ENCODE measurements around the gene ZFPM1.

Gene ZFPM1

DNA sequence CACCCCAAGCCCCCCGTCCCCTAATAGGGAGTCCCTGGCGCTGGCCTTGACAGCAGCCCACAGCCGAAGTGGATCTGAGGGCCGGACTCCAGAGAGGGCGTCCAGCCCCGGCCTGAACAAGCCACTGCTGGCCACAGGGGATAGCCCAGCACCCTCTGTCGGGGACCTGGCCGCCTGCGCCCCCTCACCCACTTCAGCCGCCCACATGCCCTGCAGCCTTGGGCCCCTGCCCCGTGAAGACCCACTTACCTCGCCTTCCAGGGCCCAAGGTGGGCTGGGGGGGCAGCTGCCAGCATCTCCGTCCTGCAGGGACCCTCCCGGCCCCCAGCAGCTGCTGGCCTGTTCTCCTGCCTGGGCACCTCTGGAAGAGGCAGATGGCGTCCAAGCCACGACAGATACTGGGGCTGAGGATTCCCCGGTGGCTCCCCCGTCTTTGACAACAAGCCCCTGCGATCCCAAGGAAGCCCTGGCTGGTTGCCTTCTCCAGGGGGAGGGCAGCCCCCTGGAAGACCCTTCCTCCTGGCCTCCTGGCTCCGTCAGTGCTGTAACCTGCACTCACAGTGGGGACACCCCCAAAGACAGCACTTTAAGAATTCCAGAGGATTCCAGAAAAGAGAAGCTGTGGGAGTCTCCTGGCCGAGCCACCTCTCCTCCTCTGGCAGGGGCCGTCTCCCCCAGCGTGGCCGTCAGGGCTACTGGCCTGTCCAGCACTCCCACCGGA, 19.3 kb upstream of the ZFPM1 start:
- TF ChIP-seq, protein P1, sequence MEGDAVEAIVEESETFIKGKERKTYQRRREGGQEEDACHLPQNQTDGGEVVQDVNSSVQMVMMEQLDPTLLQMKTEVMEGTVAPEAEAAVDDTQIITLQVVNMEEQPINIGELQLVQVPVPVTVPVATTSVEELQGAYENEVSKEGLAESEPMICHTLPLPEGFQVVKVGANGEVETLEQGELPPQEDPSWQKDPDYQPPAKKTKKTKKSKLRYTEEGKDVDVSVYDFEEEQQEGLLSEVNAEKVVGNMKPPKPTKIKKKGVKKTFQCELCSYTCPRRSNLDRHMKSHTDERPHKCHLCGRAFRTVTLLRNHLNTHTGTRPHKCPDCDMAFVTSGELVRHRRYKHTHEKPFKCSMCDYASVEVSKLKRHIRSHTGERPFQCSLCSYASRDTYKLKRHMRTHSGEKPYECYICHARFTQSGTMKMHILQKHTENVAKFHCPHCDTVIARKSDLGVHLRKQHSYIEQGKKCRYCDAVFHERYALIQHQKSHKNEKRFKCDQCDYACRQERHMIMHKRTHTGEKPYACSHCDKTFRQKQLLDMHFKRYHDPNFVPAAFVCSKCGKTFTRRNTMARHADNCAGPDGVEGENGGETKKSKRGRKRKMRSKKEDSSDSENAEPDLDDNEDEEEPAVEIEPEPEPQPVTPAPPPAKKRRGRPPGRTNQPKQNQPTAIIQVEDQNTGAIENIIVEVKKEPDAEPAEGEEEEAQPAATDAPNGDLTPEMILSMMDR (conservative IDR thresholded peaks at IDR 0.05; ENCODE audit: control insufficient read depth, insufficient read depth, low read depth, low read length): no peak
- no peak overlapping the region for H3K4me3 ChIP-seq (ENCODE audit: control insufficient read depth, low read depth, low read length)
- no peak for DNase-seq (ENCODE audit: low read depth)

DNA sequence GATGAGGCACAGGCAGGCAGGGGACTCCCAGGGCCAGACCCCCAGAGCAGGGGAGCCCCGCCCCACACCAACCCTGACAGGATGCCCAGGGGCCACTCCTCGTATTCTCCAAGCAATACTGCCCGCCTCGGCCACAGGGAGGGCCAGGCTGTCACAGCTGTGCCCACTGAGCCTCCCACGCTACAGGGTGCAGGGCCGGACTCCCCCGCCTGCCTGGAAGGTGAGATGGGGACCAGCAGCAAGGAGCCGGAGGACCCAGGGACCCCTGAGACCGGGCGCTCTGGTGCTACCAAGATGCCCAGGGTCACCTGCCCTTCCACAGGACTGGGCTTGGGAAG, 18.8 kb upstream of the ZFPM1 start:
- no peak overlapping the region for H3K4me3 ChIP-seq (ENCODE audit: control insufficient read depth, low read depth, low read length)
- TF ChIP-seq, protein P1 (conservative IDR thresholded peaks at IDR 0.05; ENCODE audit: control insufficient read depth, insufficient read depth, low read depth, low read length): no peak
- no peak for DNase-seq (ENCODE audit: low read depth)

DNA sequence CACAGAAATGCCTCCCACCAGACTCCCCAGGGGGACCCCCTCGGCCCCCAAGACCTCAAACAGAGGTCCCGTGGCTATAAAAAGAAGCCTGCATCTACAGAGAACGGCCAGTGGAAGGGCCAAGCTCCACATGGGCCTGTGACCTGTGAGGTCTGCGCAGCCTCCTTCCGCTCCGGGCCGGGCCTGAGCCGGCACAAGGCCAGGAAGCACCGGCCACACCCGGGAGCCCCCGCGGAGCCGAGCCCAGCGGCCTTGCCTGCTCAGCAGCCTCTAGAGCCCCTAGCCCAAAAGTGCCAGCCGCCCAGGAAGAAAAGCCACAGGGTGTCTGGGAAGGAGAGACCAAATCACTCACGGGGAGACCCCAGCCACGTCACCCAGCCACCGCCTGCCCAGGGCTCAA, 18.3 kb upstream of the ZFPM1 start:
- TF ChIP-seq, protein P1 (conservative IDR thresholded peaks at IDR 0.05; ENCODE audit: control insufficient read depth, insufficient read depth, low read depth, low read length): no peak
- DNase-seq (ENCODE audit: low read depth): no peak

DNA sequence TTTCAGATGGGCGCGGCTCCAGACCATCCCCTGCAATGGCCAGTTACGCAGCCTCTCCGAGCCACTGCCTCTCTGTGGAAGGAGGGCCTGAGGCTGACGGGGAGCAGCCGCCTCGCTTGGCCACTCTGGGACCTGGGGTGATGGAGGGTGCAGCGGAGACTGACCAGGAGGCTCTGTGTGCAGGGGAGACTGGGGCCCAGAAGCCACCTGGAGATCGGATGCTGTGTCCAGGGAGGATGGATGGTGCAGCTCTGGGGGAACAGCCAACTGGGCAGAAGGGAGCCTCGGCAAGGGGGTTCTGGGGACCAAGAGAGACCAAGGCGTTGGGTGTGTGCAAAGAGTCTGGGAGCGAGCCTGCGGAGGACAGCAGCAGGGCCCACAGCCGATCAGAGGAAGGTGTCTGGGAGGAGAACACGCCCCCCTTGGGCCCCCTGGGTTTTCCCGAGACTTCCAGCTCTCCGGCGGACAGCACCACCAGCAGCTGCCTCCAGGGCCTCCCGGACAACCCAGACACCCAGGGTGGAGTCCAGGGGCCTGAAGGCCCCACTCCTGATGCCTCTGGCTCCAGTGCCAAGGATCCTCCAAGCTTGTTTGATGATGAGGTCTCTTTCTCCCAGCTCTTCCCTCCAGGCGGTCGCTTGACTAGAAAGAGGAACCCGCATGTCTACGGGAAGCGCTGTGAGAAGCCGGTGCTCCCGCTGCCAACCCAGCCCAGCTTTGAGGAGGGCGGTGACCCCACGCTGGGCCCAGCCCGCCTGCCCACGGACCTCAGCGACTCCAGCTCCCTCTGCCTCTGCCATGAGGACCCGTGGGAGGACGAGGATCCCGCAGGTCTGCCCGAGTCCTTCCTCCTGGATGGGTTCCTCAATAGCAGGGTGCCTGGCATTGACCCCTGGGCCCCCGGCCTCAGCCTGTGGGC, 17.4 kb upstream of the ZFPM1 start:
- no peak for DNase-seq (ENCODE audit: low read depth)
- TF ChIP-seq, protein P1 (conservative IDR thresholded peaks at IDR 0.05; ENCODE audit: control insufficient read depth, insufficient read depth, low read depth, low read length): no peak
- no peak overlapping the region for H3K4me3 ChIP-seq (ENCODE audit: control insufficient read depth, low read depth, low read length)

More for the DNA sequence above, 18.3 kb upstream of the ZFPM1 start:
- H3K4me3 ChIP-seq (ENCODE audit: control insufficient read depth, low read depth, low read length): no peak overlapping the region

DNA sequence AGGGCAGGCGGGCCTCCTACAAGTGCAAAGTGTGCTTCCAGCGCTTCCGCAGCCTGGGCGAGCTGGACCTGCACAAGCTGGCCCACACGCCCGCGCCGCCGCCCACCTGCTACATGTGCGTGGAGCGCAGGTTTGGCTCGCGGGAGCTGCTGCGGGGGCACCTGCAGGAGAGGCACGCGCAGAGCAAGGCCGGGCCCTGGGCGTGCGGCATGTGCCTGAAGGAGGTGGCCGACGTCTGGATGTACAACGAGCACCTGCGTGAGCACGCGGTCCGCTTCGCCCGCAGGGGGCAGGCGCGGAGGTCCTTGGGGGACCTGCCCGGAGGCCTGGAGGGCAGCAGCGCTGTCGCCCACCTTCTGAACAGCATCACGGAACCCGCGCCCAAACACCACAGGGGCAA, 16.3 kb upstream of the ZFPM1 start:
- no peak for DNase-seq (ENCODE audit: low read depth)
- TF ChIP-seq, protein P1 (conservative IDR thresholded peaks at IDR 0.05; ENCODE audit: control insufficient read depth, insufficient read depth, low read depth, low read length): no peak
- H3K4me3 ChIP-seq (ENCODE audit: control insufficient read depth, low read depth, low read length): no peak overlapping the region

DNA sequence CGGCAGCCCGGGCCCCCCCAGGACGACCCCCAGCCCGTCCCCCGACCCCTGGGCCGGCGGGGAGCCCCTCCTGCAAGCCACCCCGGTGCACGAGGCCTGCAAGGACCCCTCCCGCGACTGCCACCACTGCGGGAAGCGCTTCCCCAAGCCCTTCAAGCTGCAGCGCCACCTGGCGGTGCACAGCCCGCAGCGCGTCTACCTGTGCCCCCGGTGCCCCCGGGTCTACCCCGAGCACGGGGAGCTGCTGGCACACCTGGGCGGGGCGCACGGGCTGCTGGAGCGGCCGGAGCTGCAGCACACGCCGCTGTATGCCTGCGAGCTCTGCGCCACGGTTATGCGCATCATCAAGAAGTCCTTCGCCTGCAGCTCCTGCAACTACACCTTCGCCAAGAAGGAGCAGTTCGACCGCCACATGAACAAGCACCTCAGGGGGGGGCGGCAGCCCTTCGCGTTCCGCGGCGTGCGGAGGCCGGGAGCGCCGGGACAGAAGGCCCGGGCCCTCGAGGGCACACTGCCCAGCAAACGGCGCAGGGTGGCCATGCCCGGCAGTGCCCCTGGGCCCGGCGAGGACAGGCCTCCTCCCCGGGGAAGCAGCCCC, 15.6 kb upstream of the ZFPM1 start:
- TF ChIP-seq, protein P1 (conservative IDR thresholded peaks at IDR 0.05; ENCODE audit: control insufficient read depth, insufficient read depth, low read depth, low read length): peak; percentile 56
- H3K4me3 ChIP-seq (ENCODE audit: control insufficient read depth, low read depth, low read length): no peak overlapping the region

More for the DNA sequence above, 15.6 kb upstream of the ZFPM1 start:
- peak; percentile 29 for DNase-seq (ENCODE audit: low read depth)

All from fibroblast of mammary gland (primary cell).